H1 (cell line): ENCODE data around the gene GNG4. TPM values are rescaled to one million over a fixed set of nuclear protein-coding genes. Genes with fewer than 3 reads are reported as not detected.

Source experiments
- BRCA1 ChIP-seq: IDR thresholded peaks from 2 replicates; pipeline ENCODE4 v1.6.1; 2012; ENCODE audit warnings: low read depth, low read length, improper control_type of control experiment
- CHD1 ChIP-seq: IDR thresholded peaks from 2 replicates; pipeline ENCODE4 v1.6.1; 2012; ENCODE audit warnings: low read depth, low read length, improper control_type of control experiment
- JUN ChIP-seq: IDR thresholded peaks from 2 replicates; pipeline ENCODE4 v1.6.1; 2011; ENCODE audit warnings: low read depth, mild to moderate bottlenecking, improper control_type of control experiment, low read length
- MAFK ChIP-seq: IDR thresholded peaks from 2 replicates; pipeline ENCODE4 v1.6.1; 2012; ENCODE audit warnings: low read depth, mild to moderate bottlenecking, improper control_type of control experiment, low read length
- TAF7 ChIP-seq: optimal IDR thresholded peaks from 2 replicates; pipeline ENCODE3; 2011; ENCODE audit warnings: low read depth, mild to moderate bottlenecking, inconsistent platforms, low read length, moderate library complexity, borderline replicate concordance
- TEAD4 ChIP-seq: IDR thresholded peaks from 2 replicates; pipeline ENCODE4 v1.6.1; 2012; ENCODE audit warnings: low read depth, low read length, inconsistent platforms, mixed read lengths
- polyA plus RNA-seq, 7 experiments: library from polyadenylated mRNA; depleted of rRNA in 3 of 7; stranded (reverse) in 5 of 7; unstranded in 2 of 7; fragments of >200 nt in 5 of 7; fragments of 200-250 nt in 2 of 7; gene quantifications; 1 replicate in 5 of 7; 2 replicates in 1 of 7; 4 replicates in 1 of 7; pipeline versions ENCODE4 v1.2.1 to v1.2.3, GENCODE V29; 2011 to 2013; ENCODE audit warnings: missing spikeins in 2 of 7, mixed read lengths in 2 of 7
- total RNA-seq: library from RNA; stranded (reverse); fragmentation: NEBNext Ultra II Directional; extraction: Animal tissue kit (Norgen Biotek cat#: 25700); gene quantifications from 2 replicates; pipeline ENCODE4 v1.2.1, GENCODE V29; 2021
- TF ChIP-seq, protein P1 (sequence below): fragments of 300-600 bp; sonication (generic); IDR thresholded peaks from 2 replicates; pipeline ENCODE4 v1.7.1; 2012; ENCODE audit warnings: low read length, moderate library complexity, mild to moderate bottlenecking, inconsistent platforms; ENCODE audit not compliant: insufficient replicate concordance

The GNG4 gene
- total and polyA plus RNA-seq, 2 of the 8 experiments (the other 6 are each of a cell fraction or from before 2014, with no cell fraction given), result 95.5 to 96.8 TPM

DNA sequence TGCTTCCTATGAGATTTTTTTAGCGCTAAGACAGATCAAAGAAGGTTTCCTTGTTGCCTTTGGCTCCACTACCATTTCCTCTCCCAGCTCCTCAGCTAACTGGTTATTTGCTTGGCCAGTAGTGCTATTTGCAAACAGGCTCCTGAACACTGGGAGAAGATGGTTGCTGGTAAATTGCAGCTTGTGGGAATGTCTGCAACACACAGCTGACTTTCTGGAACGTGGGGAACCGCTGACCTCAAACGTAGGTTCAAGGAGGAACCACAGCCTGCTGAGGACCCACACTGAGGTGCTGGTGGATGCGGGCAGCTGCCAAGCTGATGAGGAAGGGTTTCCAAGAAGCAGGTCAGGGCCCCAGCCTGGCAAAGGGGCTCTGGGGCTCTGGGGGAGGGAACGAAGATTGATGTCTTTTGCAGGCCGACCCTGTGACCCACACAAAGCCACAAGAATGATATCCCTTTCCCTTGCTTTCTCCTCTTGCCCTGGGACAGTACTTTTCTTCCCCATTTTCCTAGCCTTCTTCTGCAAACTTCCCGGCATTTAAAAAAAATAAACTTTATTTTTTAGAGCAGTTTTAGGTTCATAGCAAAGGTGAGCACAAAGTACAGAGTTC, 24.8 kb downstream of the GNG4 start (continued):
- TF ChIP-seq BRCA1, result no peak
- TF ChIP-seq, protein P1, sequence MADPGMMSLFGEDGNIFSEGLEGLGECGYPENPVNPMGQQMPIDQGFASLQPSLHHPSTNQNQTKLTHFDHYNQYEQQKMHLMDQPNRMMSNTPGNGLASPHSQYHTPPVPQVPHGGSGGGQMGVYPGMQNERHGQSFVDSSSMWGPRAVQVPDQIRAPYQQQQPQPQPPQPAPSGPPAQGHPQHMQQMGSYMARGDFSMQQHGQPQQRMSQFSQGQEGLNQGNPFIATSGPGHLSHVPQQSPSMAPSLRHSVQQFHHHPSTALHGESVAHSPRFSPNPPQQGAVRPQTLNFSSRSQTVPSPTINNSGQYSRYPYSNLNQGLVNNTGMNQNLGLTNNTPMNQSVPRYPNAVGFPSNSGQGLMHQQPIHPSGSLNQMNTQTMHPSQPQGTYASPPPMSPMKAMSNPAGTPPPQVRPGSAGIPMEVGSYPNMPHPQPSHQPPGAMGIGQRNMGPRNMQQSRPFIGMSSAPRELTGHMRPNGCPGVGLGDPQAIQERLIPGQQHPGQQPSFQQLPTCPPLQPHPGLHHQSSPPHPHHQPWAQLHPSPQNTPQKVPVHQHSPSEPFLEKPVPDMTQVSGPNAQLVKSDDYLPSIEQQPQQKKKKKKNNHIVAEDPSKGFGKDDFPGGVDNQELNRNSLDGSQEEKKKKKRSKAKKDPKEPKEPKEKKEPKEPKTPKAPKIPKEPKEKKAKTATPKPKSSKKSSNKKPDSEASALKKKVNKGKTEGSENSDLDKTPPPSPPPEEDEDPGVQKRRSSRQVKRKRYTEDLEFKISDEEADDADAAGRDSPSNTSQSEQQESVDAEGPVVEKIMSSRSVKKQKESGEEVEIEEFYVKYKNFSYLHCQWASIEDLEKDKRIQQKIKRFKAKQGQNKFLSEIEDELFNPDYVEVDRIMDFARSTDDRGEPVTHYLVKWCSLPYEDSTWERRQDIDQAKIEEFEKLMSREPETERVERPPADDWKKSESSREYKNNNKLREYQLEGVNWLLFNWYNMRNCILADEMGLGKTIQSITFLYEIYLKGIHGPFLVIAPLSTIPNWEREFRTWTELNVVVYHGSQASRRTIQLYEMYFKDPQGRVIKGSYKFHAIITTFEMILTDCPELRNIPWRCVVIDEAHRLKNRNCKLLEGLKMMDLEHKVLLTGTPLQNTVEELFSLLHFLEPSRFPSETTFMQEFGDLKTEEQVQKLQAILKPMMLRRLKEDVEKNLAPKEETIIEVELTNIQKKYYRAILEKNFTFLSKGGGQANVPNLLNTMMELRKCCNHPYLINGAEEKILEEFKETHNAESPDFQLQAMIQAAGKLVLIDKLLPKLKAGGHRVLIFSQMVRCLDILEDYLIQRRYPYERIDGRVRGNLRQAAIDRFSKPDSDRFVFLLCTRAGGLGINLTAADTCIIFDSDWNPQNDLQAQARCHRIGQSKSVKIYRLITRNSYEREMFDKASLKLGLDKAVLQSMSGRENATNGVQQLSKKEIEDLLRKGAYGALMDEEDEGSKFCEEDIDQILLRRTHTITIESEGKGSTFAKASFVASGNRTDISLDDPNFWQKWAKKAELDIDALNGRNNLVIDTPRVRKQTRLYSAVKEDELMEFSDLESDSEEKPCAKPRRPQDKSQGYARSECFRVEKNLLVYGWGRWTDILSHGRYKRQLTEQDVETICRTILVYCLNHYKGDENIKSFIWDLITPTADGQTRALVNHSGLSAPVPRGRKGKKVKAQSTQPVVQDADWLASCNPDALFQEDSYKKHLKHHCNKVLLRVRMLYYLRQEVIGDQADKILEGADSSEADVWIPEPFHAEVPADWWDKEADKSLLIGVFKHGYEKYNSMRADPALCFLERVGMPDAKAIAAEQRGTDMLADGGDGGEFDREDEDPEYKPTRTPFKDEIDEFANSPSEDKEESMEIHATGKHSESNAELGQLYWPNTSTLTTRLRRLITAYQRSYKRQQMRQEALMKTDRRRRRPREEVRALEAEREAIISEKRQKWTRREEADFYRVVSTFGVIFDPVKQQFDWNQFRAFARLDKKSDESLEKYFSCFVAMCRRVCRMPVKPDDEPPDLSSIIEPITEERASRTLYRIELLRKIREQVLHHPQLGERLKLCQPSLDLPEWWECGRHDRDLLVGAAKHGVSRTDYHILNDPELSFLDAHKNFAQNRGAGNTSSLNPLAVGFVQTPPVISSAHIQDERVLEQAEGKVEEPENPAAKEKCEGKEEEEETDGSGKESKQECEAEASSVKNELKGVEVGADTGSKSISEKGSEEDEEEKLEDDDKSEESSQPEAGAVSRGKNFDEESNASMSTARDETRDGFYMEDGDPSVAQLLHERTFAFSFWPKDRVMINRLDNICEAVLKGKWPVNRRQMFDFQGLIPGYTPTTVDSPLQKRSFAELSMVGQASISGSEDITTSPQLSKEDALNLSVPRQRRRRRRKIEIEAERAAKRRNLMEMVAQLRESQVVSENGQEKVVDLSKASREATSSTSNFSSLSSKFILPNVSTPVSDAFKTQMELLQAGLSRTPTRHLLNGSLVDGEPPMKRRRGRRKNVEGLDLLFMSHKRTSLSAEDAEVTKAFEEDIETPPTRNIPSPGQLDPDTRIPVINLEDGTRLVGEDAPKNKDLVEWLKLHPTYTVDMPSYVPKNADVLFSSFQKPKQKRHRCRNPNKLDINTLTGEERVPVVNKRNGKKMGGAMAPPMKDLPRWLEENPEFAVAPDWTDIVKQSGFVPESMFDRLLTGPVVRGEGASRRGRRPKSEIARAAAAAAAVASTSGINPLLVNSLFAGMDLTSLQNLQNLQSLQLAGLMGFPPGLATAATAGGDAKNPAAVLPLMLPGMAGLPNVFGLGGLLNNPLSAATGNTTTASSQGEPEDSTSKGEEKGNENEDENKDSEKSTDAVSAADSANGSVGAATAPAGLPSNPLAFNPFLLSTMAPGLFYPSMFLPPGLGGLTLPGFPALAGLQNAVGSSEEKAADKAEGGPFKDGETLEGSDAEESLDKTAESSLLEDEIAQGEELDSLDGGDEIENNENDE, result no peak
- TF ChIP-seq CHD1, result no peak
- TF ChIP-seq TAF7, result no peak
- no peak for TF ChIP-seq TEAD4
- no peak for TF ChIP-seq JUN
- TF ChIP-seq MAFK, result no peak
